NOMO-1 (cell line): ENCODE data around the gene VOPP1.

Source experiments
- DNase-seq, 2 experiments: peaks; one replicate each; lab custom pipeline; 2025; ENCODE audit not compliant: unreplicated experiment in 2 of 2; lab: John Stamatoyannopoulos, UW

The VOPP1 gene

DNA sequence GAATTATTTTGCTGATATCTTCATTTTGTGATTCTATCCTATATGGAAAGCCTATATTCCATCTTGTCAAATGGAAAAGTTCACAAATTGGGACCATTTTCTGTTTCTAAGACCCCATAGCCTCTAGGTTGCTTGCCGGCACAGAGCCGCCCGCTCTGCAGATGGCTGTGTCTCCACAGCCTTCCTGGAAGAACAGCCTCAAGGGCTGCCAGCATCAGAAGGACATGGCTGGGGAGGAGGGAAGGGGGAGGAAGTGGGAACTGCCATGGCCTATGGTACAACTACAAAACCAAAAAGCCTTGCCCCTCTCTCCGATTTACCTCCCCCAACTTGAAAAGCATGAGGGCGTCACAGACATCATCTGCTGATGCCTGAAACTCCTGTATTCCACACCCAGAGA lies 131.3 kb downstream of the VOPP1 start:
- DNase-seq = no peak

DNA sequence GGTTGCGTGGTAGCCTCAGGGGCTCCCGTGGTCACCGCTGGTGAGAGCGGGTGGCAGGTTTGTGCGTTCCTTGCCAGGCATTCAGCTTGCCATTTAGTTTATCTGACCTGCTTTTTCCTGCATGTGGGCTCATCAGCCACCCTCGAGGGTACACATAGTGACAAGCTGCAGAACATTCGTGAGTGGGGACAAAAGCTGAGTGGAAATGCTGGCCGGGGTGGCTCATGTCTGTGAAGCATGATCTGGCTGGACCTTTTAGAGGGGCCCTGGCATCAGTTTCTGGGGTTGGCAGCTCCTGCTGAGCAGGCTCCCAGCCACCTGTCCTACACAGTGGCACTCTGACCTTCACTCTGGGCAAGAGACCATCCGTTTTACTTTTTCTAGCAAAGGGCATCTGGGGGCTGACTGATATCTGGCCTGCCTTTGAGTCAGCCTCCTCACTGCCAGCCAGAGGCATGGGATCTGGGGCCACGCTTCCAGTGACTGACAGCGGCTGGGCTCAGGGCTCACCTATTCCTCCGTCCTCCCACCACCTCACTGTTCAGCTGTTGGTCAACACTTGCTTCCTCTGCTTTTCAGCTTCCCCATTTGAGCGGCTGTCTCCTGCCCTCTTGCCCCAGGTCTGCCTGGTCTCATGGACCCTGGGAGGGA lies 132.1 kb downstream of the VOPP1 start:
- DNase-seq = no peak

DNA sequence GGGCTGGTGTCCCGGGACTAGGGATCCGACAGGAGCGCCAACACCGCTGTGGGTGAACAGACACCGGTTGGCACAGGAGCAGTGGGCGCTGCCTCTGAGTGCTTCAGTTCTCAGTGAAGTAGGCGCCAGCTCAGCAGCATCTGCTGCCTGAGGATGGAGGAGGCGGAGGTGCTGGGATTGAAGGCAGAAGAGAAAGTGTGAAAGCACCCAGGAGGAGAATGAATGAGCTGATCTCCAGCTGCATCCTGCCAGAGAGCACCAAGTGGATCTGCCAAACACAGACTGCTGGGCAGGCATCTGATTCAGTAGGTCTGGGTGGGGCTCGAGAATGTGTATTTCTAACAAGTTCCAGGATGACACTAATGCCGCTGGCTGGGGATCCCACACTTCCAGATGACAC lies 132.7 kb downstream of the VOPP1 start:
- no peak for DNase-seq

DNA sequence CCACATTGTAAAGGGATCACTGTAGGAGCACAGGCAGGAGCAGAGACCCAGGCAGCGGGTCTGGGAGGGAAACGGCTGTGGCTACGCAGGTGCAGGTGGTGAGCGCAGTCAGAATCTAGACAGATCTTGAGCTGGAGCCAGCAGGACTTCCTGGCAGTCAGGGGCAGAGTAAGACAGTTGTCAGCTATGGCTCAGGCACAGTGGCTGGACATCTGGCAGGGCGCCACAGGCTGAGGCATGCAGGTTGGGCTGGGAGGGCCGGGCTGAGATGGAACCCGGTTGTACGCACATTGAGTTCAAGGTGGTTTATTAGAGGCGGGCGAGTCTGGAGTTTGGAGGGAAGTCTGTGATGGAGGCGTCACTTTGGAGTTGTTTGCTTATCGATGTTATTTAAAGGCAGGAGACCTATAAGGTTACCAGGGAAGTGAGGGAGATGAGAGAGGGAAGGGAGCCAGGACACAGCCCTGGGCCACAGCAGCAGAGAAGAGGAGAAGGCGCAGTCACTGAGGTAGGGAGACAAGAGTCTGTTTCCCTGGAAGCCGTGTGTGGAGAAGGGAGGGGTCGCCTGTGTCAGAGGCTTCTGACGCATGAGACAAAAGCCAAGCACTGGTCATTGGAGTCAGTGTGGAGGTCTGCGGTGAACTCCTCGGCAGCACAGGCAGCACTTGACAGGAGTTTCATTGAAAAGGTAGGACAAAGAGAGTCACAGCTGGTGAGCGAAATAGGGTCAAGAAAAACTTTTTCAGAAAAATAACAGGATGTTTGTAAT lies 133.4 kb downstream of the VOPP1 start:
- DNase-seq = no peak

DNA sequence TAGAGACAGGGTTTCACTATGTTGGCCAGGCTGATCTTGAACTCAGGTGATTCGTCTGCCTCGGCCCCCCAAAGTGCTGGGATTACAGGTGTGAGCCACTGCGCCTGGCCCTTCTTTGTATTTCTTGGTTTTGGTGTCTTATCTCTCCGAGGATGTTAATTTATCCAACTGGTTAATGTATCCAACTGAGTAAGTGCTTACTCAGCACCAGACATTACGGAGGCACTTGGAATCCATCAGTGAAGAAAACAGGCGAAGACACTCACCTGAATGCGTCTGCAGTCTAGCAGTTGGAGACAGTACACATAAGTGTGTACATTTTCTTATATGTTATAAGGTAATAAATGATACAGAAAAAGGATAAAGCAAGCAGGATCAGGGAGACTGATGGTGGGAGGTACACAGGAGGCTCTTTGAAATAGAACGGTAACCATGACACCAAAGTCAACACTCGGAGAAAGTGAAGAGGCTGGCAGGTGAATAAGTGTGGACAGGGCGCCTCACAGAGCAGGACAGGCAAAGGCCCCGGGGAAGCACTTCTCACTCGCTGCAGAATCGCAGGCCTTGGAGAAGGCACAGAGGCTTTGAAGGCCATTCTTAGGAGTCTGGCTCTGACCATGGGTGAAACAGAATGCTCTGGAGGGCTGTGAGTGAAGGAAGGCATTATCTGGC lies 134.1 kb downstream of the VOPP1 start:
- DNase-seq = no peak

DNA sequence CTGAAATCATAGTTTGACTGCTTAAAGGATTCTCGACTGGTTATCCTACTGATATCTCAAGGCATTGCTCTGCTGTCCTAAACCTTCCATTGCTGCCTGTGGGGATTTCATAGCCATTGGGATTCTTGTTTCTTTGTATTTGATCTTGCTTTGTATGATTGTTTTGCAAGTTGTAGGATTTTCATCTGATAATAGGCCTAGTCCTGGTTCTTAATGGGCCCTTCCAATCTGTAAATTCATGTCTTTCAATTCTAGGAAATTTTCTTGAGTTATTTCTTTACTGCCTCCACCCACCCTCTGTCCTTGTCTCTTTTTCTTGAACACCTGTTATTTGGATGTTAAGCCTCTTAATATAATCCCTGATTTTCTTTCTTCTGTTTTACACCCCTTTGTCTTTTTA lies 134.9 kb downstream of the VOPP1 start:
- DNase-seq = no peak

DNA sequence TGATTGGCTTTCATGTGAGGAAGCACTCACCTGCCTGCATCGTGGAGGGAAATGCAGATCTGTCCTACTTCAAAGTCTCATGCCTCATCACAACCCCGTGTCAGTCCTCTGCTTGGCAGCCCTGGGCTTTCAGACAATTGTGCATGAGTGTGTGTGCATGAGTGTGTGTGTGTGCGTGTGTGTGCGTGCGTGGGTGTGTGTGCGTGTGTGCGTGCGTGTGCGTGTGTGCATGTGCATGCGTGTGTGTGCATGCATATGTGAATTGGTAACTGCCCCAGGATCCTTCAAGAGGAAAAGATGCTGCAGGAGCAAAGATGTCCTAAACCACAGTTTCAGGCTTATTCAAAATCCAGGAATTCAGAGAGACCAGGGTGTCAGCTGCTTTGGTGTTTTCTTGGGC lies 135.8 kb downstream of the VOPP1 start:
- no peak for DNase-seq

DNA sequence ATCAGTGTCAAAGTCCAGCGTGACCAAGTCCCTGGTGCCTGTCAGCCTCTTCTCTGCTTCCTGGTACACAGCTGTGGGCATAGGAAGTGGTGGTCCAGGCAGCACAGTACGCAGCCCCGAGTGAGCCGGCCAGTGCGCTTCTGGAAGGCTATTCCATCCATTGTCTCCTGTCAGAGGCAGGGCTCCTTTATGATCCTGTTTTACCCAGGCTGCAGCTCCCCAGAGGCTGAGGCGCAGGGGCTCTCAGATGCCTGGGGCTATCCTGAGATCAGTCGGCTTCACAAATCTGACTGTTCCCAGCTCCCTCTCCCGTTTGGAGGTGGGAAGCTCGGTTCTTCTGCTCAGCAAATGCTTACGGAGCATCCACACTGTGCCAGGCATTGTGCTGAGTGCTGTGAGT lies 136.8 kb downstream of the VOPP1 start:
- no peak for DNase-seq

DNA sequence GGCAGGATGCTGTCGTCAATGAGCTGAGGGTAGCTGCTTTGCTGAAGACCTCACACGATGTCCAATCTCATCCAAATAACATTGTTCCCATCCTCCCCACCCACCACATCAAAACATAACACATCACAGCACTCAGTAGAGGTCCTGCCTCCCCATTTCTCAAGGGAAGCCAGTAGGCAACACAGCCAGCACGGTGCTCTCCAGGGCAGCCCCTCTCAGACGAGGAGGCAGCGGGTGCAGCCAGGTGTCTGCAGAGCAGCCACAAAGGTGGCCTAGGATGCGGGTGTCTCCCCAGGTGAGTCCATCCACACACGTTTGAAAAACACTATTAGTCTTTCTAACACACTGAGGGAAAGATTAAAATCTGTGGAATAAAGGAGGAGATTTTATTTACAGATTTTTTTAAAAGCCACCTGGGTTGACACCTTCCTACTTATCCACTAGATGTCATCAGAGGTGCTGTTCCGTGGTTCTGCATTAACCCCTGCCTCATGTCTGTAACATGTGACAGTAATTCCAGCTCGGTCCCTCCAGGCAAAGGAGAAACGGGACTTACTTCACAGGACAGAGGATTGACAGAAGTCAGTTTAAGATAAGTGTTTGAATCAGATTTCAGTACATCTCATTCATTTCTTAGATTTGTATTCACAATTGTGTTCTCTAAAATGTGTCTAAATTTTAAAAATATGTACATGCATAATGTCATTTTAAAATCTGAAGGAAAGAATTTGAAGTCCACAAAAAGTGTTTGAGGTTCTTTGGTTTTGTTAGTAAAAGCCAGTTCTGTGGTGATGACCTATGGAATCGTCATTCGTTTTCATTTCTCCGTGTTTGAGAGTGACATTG lies 139.1 kb downstream of the VOPP1 start:
- DNase-seq = no peak

DNA sequence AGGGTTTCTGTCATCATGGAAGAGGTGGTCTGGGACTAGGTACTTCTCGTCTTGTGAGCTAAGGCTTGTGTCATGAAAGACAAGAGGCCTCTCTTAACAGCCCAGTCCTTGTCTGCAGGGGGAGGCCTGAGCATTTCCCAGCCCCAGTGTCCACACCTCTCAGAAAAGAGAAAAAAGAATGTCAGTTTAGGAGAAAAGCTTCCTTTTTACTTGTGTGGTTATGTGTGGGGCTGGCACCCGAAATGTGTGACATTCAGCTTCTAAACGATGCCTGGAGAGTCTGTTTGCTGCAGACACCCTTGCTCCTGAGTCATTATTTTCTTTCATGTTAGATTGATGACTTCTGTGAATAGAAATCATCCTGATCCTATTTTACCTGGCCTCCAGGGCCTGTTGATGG lies 139.8 kb downstream of the VOPP1 start:
- no peak for DNase-seq

DNA sequence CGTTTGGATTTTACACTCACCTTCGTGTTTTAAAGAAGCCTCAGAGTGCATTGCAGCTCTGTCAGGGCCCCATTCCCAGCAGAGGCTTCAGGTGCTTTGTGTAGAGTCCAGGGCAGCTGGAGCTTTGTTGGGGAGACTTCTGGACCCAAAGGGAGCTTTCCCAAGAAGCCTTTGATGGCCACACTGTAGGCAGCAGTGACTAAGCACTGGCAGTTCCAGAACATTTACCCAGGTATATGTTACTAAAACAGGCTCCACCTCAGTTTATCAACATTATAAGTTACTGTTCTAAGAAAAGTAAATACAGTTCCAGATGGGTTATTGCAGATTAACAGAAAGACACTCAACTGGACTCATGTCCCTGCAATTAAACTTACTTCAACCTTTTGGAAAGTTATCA lies 140.4 kb downstream of the VOPP1 start:
- no peak for DNase-seq

DNA sequence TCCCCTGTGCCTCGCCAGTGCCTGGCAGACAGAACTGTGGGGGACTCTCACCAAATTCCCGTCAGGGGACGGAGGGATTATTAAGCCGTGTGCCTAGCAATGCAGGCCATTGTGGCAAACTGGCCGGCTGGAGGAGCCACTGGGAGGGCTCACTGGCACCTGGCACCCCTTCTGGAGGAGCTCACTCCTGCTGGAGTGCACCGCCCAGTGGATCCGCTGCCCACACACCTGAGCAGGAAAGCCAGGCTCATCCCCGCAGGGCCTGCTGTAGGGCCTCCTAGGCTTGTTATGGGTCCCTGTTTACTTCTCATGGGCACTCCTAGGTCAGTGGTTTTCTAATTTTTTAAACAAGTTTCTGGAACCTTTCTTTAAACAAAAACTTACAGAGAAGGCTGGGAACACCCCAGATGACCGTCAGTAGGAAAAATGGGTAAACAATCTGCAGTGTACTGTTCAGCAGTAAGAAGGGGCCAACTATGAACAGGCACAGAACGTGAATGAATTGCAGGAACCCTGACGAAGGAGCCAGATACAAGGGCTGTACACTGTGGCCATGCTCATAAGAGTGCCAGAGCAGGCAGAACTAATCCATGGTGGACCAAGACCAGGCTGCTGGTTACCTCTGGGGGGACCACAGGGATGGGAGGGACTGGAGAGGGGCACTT lies 142.3 kb downstream of the VOPP1 start:
- no peak for DNase-seq

DNA sequence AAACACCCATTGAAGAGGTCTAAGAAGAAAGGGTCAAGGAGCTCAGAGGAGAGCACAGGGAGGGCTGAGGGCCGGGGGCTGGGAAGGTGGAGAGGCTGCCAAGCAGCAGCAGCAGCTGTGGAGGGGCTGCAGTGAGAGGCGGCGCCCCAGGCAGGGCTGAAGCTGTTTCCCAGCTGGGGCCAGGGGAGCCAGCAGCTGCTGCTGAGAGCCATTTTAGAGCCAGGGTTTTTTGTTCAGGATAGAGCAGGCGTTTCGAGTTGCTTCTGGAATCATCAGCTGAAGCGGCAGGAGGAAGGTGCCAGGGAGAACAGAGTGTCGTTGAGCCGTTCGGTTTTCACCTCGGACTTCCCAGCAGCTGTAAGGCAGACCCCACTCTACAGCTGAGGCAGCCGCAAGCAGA lies 144.5 kb downstream of the VOPP1 start:
- no peak for DNase-seq

DNA sequence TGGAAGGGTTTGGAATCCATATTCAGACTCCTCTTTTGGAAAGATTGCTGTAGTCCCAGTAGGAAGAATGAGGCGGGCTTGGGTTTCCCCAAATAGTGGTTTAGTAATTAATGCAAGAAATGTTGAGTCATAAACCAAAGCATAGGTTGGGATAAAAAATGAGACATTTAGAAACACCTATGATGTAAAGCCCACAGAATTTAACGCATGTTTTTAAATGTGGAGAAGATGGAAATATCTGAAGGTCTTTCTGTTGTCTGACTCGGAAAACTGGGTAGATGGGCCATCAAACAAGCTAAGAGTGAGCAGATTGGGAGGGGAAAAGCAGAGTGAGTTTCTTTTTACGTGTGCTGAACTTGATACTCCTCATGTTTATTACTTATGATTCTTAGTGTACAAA lies 145.0 kb downstream of the VOPP1 start:
- DNase-seq = no peak

DNA sequence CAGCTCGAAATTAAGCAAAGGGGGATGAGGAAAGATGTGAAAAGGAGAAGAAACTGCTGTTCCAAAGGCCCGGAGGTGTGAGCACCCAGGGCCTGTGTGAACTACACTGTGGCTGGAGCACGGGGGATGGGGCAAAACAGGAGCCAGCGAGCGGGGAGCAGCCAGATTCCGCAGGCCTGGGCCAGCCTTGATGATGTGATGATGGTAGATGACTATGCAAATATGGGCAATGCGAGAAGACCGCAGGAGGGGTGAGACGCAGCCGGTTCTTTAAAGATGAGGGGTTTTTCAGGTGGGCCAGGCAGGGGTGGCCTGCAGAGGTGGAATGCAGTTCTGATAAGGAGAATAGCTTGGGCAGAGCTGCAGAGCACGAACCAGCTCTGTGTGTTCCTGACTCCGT lies 145.6 kb downstream of the VOPP1 start:
- no peak for DNase-seq

DNA sequence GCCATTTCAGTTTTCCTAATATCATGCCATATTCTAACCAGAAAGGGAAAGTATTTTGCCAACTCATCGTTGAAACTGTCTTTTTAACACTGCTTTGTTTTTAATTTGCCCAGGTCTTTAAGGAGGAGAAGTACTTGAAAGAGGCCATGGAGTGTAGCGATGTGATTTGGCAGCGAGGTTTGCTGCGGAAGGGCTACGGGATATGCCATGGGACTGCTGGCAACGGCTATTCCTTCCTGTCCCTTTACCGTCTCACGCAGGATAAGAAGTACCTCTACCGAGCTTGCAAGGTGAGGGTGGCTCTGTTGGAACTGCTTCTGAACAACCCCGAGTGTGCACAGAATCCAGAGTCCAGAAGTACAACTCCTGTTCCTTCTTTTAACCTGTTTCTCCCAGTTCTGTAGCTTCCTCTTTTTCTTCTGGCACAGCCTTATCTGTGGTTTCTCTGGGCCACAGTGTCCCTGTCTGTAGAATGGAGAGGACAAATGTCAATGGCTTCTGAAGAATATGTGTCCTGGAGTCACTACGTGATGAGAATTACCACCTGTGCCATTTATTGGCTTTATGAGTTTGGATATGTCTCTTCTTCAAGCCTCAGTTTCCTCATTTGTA lies 147.1 kb downstream of the VOPP1 start:
- DNase-seq = peak in 1 of 2 experiments; percentile 34

DNA sequence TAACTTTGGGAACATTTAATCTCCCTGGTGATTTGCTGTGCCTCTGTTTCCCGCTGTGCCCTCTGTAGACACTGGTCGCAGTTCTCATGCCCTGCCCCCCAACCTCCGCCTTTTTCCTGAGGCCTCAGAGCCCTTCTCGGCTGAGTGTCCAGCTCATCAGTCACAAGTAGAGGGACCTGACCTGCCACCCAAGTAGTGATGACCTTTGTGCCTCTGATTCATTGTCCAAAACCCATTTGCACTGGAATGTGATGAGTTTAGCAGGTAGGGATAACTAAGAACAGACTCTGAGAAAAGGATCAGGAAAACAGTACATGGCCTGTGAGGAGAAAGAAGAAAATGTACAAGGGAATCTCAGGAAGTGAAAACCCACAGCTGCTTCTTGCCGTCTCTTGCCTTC lies 148.4 kb downstream of the VOPP1 start:
- no peak for DNase-seq

DNA sequence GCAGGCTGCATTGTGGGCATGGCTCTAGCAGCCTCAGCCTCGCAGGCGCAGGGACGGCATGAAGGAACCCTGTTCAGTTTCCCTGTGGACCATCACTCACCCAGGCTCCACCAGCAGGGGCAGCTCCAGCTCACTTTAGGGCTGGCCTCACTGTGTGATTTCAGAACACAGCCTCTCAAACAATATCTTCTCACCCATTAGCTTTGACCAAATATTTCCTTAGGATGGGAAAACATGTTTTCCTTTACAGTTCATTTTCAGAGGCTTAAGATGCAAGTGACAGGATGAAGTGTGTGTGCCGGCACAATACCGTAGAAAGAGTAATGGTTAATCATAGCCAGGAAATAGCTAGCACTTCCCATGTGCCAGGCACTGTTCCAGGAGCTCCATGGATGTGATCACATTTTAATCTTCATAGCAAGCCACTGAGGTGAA lies 149.0 kb downstream of the VOPP1 start:
- no peak for DNase-seq
